CD14-positive monocyte (primary cell): ENCODE results near the gene TGM4. TPM values are rescaled to one million over a fixed set of nuclear protein-coding genes. Genes with fewer than 3 reads are reported as not detected.

Experiments used
- DNase-seq, 3 donors: peaks; one replicate each; pipeline ENCODE4 v3.0.0-alpha.2; 2011 to 2022
- H2AFZ ChIP-seq: 2 replicates; pipeline ENCODE4 v1.6.0; 2012; ENCODE audit warnings: mild to moderate bottlenecking, low read depth, low read length, inconsistent platforms; ENCODE audit not compliant: insufficient read depth, poor library complexity, severe bottlenecking
- H3K27ac ChIP-seq, 2 donors: 1 replicate in 1 of 2; 2 replicates in 1 of 2; pipeline ENCODE4 v1.5.1; 2012 to 2013; ENCODE audit warnings: low read length in 2 of 2, control low read depth in 1 of 2, inconsistent platforms in 1 of 2, low read depth in 1 of 2, mild to moderate bottlenecking in 1 of 2
- H3K27me3 ChIP-seq, 2 donors: one replicate each; pipeline versions ENCODE4 v1.6.0 to v1.6.1; 2011 to 2013; ENCODE audit warnings: low read length in 2 of 2; ENCODE audit not compliant: control insufficient read depth in 2 of 2, insufficient read depth in 2 of 2
- H3K36me3 ChIP-seq, 2 donors: replicated peaks in 1 of 2; 1 replicate in 1 of 2; 2 replicates in 1 of 2; pipeline versions ENCODE4 v1.5.1 to v1.6.1; 2012 to 2013; ENCODE audit warnings: low read length in 2 of 2, control low read depth in 1 of 2, inconsistent platforms in 1 of 2, mild to moderate bottlenecking in 1 of 2; ENCODE audit not compliant: insufficient read depth in 2 of 2, control insufficient read depth in 1 of 2
- H3K4me1 ChIP-seq, 2 donors: 1 replicate in 1 of 2; 2 replicates in 1 of 2; pipeline versions ENCODE4 v1.5.1 to v1.6.1; 2012 to 2013; ENCODE audit warnings: low read length in 2 of 2, control low read depth in 1 of 2, inconsistent platforms in 1 of 2, mild to moderate bottlenecking in 1 of 2, moderate library complexity in 1 of 2; ENCODE audit not compliant: insufficient read depth in 2 of 2, control insufficient read depth in 1 of 2
- H3K4me2 ChIP-seq: replicated peaks from 2 replicates; pipeline ENCODE3; 2012; ENCODE audit warnings: low read length, moderate library complexity, mild to moderate bottlenecking; ENCODE audit not compliant: poor library complexity, severe bottlenecking; ENCODE audit errors: extremely low read depth
- H3K4me3 ChIP-seq, 3 experiments: fragments of 200-600 bp in 1 of 3; sonication (generic) in 1 of 3; replicated peaks in 1 of 3; 1 replicate in 2 of 3; 2 replicates in 1 of 3; pipeline ENCODE4 v1.5.1; 2011 to 2013; ENCODE audit warnings: low read length in 3 of 3, mild to moderate bottlenecking in 3 of 3, control low read depth in 2 of 3, low read depth in 2 of 3, inconsistent platforms in 1 of 3, moderate library complexity in 1 of 3
- H3K79me2 ChIP-seq: 2 replicates; pipeline ENCODE4 v1.6.0; 2012; ENCODE audit warnings: mild to moderate bottlenecking, control low read depth, inconsistent platforms, low read length, moderate library complexity; ENCODE audit not compliant: insufficient read depth
- H3K9ac ChIP-seq: 2 replicates; pipeline ENCODE4 v1.6.0; 2017; ENCODE audit warnings: low read length, mild to moderate bottlenecking; ENCODE audit not compliant: insufficient read depth, poor library complexity, severe bottlenecking
- H3K9me3 ChIP-seq, 2 donors: replicated peaks in 1 of 2; 1 replicate in 1 of 2; 2 replicates in 1 of 2; pipeline versions ENCODE4 v1.5.1 to v1.6.1; 2012 to 2013; ENCODE audit warnings: low read length in 2 of 2, control low read depth in 1 of 2; ENCODE audit not compliant: control insufficient read depth in 1 of 2, insufficient read depth in 1 of 2
- H4K20me1 ChIP-seq: 2 replicates; pipeline ENCODE4 v1.6.0; 2012; ENCODE audit warnings: mild to moderate bottlenecking, low read length, control low read depth, moderate library complexity; ENCODE audit not compliant: insufficient read depth
- H3K27ac Mint-ChIP-seq, 7 donors: one replicate each; pipeline ENCODE4 v1.8.0; 2020; ENCODE audit warnings: mild to moderate bottlenecking in 7 of 7, mixed read lengths in 7 of 7, moderate library complexity in 6 of 7, inconsistent platforms in 2 of 7
- H3K27me3 Mint-ChIP-seq, 3 donors: one replicate each; pipeline ENCODE4 v1.8.0; 2021 to 2022; ENCODE audit warnings: low read depth in 3 of 3, mild to moderate bottlenecking in 3 of 3, mixed read lengths in 3 of 3, moderate library complexity in 3 of 3, inconsistent platforms in 1 of 3
- H3K36me3 Mint-ChIP-seq, 2 donors: one replicate each; pipeline ENCODE4 v1.8.0; 2020; ENCODE audit warnings: mixed read lengths in 2 of 2, inconsistent platforms in 1 of 2, mild to moderate bottlenecking in 1 of 2
- H3K4me1 Mint-ChIP-seq: one replicate; pipeline ENCODE4 v1.8.0; 2020; ENCODE audit warnings: mild to moderate bottlenecking, mixed read lengths
- H3K4me3 Mint-ChIP-seq, 2 donors: one replicate each; pipeline ENCODE4 v1.8.0; 2020; ENCODE audit warnings: mild to moderate bottlenecking in 2 of 2, mixed read lengths in 2 of 2, moderate library complexity in 1 of 2
- H3K9me3 Mint-ChIP-seq, 7 donors: one replicate each; pipeline ENCODE4 v1.8.0; 2020 to 2022; ENCODE audit warnings: mixed read lengths in 7 of 7, mild to moderate bottlenecking in 6 of 7, moderate library complexity in 6 of 7, inconsistent platforms in 2 of 7
- CTCF ChIP-seq: fragments of 200-600 bp; IDR thresholded peaks from one replicate; pipeline ENCODE4 v1.8.0; 2022; ENCODE audit warnings: antibody characterized with exemption, mild to moderate bottlenecking
- WGBS: methylation state at CpG from one replicate; pipeline ENCODE4 v1.1.5; 2013; ENCODE audit warnings: missing lambda C conversion rate; ENCODE audit not compliant: insufficient coverage; 5-methylcytosine and 5-hydroxymethylcytosine counted together
- intact Hi-C, 2 donors: fragments of 100-400 bp; cut with micrococcal nuclease; formaldehyde crosslinking; loops; one replicate each; pipeline versions ENCODE4 v1.15.0 to v1.15.1; 2023
- polyA plus RNA-seq, 3 donors: library from polyadenylated mRNA; depleted of rRNA in 1 of 3; unstranded in 2 of 3; stranded (reverse) in 1 of 3; fragments of 300-500 nt in 2 of 3; fragments of >200 nt in 1 of 3; fragmentation: Illumina TruSeq in 2 of 3; gene quantifications; 1 replicate in 2 of 3; 2 replicates in 1 of 3; pipeline ENCODE4 v1.2.3, GENCODE V29; 2012 to 2021

TGM4 gene
- polyA plus RNA-seq, 3 donors: 0.04 TPM; not detected in 2

GRCh38 chr3:44914936-44915335, 40.5 kb downstream of the TGM4 start:
- Mint-ChIP-seq H3K4me1 (no peaks in the 10 kb centered on the region), H3K4me3 (no peak overlapping the region), H3K27ac (peak overlapping the region in 1 of 7 donors; percentile 77), H3K9me3 (peaks cover 0 to 6% (median 1%) of the 10 kb centered on the region in 7 donors), H3K36me3 (peaks cover 36 to 38% of the 10 kb centered on the region in 2 donors), H3K27me3 (peaks cover 5 to 9% (median 8%) of the 10 kb centered on the region in 3 donors)
- Histone ChIP-seq H2AFZ (no peak overlapping the region), H3K79me2 (no peaks in the 10 kb centered on the region), H3K27me3 (peaks cover 0 to 2% of the 10 kb centered on the region in 2 donors), H3K9me3 (no peaks in the 10 kb centered on the region), H3K4me2 (no peak overlapping the region), H4K20me1 (no peaks in the 10 kb centered on the region), H3K4me1 (no peaks in the 10 kb centered on the region), H3K9ac (no peak overlapping the region), H3K27ac (peak overlapping the region in 1 of 2 donors; percentile 22), H3K36me3 (peaks cover 20 to 44% of the 10 kb centered on the region in 2 donors), H3K4me3 (no peak overlapping the region)
- 72% methylated on average over 4 of the region's 4 CpGs for WGBS
- TF ChIP-seq CTCF: no peak
- no peak for DNase-seq
- intact Hi-C loops: loop anchor here (5.0 kb wide), 1 partner anchor 383 kb away; no protein-coding TSS in a partner anchor

GRCh38 chr3:44915702-44916438, 41.5 kb downstream of the TGM4 start:
- peaks cover 26 to 54% of the 10 kb centered on the region in 2 donors for H3K36me3 ChIP-seq

More at GRCh38 chr3:44915702-44916438, 41.5 kb downstream of the TGM4 start:
- Histone ChIP-seq H3K9me3 (no peaks in the 10 kb centered on the region), H2AFZ (no peak overlapping the region), H3K79me2 (no peaks in the 10 kb centered on the region), H3K9ac (no peak overlapping the region), H3K4me3 (no peak overlapping the region), H3K27ac (peak overlapping the region in 1 of 2 donors; percentile 22), H3K27me3 (no peaks in the 10 kb centered on the region), H3K4me1 (no peaks in the 10 kb centered on the region), H3K4me2 (no peak overlapping the region), H4K20me1 (no peaks in the 10 kb centered on the region)
- Mint-ChIP-seq H3K36me3 (peaks cover 44 to 47% of the 10 kb centered on the region in 2 donors), H3K27me3 (peaks cover 2 to 5% (median 4%) of the 10 kb centered on the region in 3 donors), H3K4me3 (no peak overlapping the region), H3K4me1 (no peaks in the 10 kb centered on the region), H3K9me3 (peaks cover 0 to 4% (median 0%) of the 10 kb centered on the region in 7 donors), H3K27ac (peak overlapping the region in 6 of 7 donors; percentile 26 to 58 (median 35))
- no peak for TF ChIP-seq CTCF
- intact Hi-C loops: no loop called here
- WGBS: 84% methylated on average over 4 of the region's 8 CpGs
- DNase-seq: no peak
